Activated CD8-positive, alpha-beta memory T cell treated with anti-CD3 and anti-CD28 coated beads, Interleukin-2, amount 10 ng/mL, durations not matched to agents 7 days and 5 days (primary cell): Measurements from ENCODE around the gene PTPRN2. TPM values are rescaled to one million over a fixed set of nuclear protein-coding genes. Genes with fewer than 3 reads are reported as not detected.
"Not testable (repeated sequence)": the region's sequence is repeated elsewhere in the genome, so short reads cannot be mapped to it uniquely, and the experiment has no call there.

Source experiments
- ATAC-seq: fragments of 150-1000 bp; cut with Tn5 transposase; one replicate; pipeline ENCODE4 v1.10.0; 2021; ENCODE audit warnings: moderate library complexity
- CTCF ChIA-PET: fragments of 350-600 bp; sonication (Branson Sonifier 250); formaldehyde crosslinking; loops from one replicate; lab custom pipeline; 2021; ENCODE audit warnings: antibody characterized with exemption; lab: Charles Lee
- DNase-seq: peaks from one replicate; pipeline ENCODE4 v3.0.0-alpha.2; 2020
- H3K27ac Mint-ChIP-seq: one replicate; pipeline ENCODE4 v1.8.0; 2021; ENCODE audit warnings: mild to moderate bottlenecking, mixed read lengths
- H3K27me3 Mint-ChIP-seq: one replicate; pipeline ENCODE4 v1.8.0; 2021; ENCODE audit warnings: mixed read lengths
- H3K36me3 Mint-ChIP-seq: one replicate; pipeline ENCODE4 v1.8.0; 2021; ENCODE audit warnings: mild to moderate bottlenecking, mixed read lengths
- H3K4me1 Mint-ChIP-seq: one replicate; pipeline ENCODE4 v1.8.0; 2021; ENCODE audit warnings: mixed read lengths
- H3K4me3 Mint-ChIP-seq: one replicate; pipeline ENCODE4 v1.8.0; 2021; ENCODE audit warnings: mild to moderate bottlenecking, moderate library complexity, mixed read lengths
- H3K9me3 Mint-ChIP-seq: one replicate; pipeline ENCODE4 v1.8.0; 2022; ENCODE audit warnings: low read depth, mixed read lengths
- total RNA-seq, 2 experiments: library from RNA; stranded (reverse); gene quantifications; one replicate each; pipeline ENCODE4 v1.2.3, GENCODE V29; 2021

Gene PTPRN2
- total RNA-seq, 2 experiments from 2014 or later, result 3.2 to 5.7 TPM

DNA sequence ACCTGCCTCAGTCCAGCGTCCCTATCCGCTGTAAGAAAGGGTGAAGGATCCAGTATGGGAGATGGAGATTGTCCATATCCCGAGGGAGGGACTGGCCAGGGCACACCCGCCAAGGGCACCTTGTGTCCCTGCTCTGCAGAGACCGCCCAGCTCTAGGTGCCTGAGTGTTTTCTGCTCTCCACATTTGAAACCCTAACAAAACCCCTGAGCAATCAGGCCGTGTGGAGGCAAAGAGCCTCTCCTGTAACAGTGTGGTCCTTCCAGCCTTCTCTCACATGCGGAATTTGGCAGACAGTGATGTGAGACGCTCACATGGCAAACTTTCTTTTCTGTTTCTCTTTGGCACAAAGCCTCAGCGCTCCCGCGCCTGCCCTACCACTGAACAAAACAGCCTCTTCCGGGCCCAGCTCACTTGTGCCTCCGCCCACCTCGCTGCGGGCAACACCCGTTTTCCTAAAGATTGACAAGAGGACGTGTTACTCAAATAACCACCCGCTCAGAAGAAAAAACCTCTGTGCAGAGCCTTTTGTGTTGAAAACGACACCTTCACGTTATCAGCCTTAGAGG, 736.0 kb downstream of the PTPRN2 start:
- Mint-ChIP-seq H3K27me3 (no peaks in the 10 kb centered on the region), H3K4me1 (peaks cover 7% of the 10 kb centered on the region), H3K9me3 (no peaks in the 10 kb centered on the region), H3K36me3 (no peaks in the 10 kb centered on the region), H3K27ac (peak overlapping the region; percentile 69), H3K4me3 (peak overlapping the region; percentile 39)
- CTCF ChIA-PET, result no interaction called here
- DNase-seq (peak; percentile 88), ATAC-seq (peak; percentile 98)

DNA sequence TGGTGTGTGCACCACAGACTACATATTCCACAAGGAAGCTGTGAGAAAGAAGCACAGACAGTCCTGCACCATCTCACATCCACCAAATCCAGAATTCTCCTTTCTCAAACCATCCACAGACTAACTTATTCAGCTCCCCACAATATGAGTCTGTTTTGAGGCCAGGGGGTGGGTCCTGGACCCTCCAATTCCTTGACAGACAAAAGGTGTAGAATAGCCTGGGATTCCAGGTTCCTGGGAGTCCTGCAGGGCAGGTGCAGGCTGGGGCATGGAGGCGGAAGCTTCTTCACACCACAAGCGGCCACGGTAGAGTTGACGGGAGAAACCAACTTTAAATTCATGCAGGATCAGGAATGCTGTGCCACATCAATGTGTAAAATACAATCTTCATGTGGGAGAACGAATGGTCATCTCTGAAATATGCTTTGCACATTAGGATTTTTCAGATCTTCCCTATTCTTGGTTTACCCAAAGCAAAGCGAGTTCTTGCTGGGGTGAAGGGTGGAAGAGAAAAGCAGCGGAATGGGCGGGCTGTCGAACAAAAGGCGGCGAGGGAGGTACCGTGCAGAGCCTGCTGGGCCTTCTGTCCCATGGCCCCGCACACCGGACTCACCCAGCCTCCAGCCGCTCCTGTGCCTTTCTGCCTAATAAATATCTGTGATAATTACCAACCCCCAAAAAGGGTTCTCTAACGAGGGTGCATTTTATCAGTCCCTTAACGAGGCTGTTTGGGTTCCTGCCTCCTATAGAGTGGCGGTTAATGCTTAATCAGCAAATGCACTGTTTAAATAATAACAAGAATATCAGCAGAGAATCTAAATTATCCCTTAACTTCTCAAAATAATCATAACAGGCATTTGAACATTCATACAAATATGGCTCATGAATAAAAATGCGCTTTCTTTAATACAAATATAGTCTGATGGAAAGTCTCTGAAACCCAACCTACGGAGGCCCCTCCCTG, 736.9 kb downstream of the PTPRN2 start:
- DNase-seq, result no peak
- Mint-ChIP-seq H3K9me3 (no peaks in the 10 kb centered on the region), H3K4me1 (peaks cover 7% of the 10 kb centered on the region), H3K4me3 (no peak overlapping the region), H3K27ac (no peak overlapping the region), H3K27me3 (no peaks in the 10 kb centered on the region), H3K36me3 (no peaks in the 10 kb centered on the region)
- CTCF ChIA-PET, result no interaction called here
- no peak for ATAC-seq

DNA sequence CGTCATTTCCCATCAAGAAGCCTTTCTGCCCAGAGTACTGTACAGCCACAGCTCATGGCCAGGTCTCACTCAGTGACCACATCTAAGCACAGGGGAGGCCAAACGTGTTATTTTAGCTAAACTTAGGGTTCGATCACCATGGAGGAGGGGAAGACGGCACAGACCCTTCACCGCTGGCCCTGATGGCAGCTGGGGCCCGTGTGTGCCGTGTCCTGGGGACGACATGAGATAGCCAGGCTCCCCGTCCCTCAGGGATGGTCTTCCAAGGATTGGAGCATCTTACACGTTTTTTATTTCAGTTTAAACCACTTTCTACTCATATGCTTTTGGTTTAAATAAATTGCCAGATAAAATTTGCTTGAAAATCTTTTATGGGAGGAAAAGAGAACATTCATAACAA, 737.9 kb downstream of the PTPRN2 start:
- Mint-ChIP-seq H3K36me3 (no peaks in the 10 kb centered on the region), H3K4me3 (no peak overlapping the region), H3K27me3 (no peaks in the 10 kb centered on the region), H3K9me3 (no peaks in the 10 kb centered on the region), H3K27ac (no peak overlapping the region), H3K4me1 (peaks cover 7% of the 10 kb centered on the region)
- no peak for ATAC-seq
- DNase-seq, result no peak
- CTCF ChIA-PET, result no interaction called here

GRCh38 chr7:157849341-157849596, 738.4 kb downstream of the PTPRN2 start:
- Mint-ChIP-seq H3K36me3 (no peaks in the 10 kb centered on the region), H3K27me3 (no peaks in the 10 kb centered on the region), H3K27ac (no peak overlapping the region), H3K4me1 (peaks cover 7% of the 10 kb centered on the region), H3K4me3 (no peak overlapping the region), H3K9me3 (no peaks in the 10 kb centered on the region)
- ATAC-seq, result no peak
- CTCF ChIA-PET, result no interaction called here
- no peak for DNase-seq

- Mint-ChIP-seq H3K27me3 (no peaks in the 10 kb centered on the region), H3K4me3 (no peak overlapping the region), H3K36me3 (no peaks in the 10 kb centered on the region), H3K9me3 (no peaks in the 10 kb centered on the region), H3K27ac (no peak overlapping the region), H3K4me1 (peaks cover 7% of the 10 kb centered on the region)
- no peak for DNase-seq
- CTCF ChIA-PET, result no interaction called here
- ATAC-seq, result no peak
These were observed 738.9 kb downstream of the PTPRN2 start for GRCh38 chr7:157848508-157849340.

- DNase-seq, H3K36me3 Mint-ChIP-seq, H3K9me3 Mint-ChIP-seq, H3K4me3 Mint-ChIP-seq, H3K4me1 Mint-ChIP-seq, CTCF ChIA-PET, H3K27ac Mint-ChIP-seq, H3K27me3 Mint-ChIP-seq, ATAC-seq: not testable (repeated sequence)
These were observed 739.7 kb downstream of the PTPRN2 start for GRCh38 chr7:157847756-157848487.

GRCh38 chr7:157846746-157847145, 740.9 kb downstream of the PTPRN2 start:
- ATAC-seq, CTCF ChIA-PET, H3K27ac Mint-ChIP-seq, H3K4me1 Mint-ChIP-seq, H3K27me3 Mint-ChIP-seq, H3K36me3 Mint-ChIP-seq, H3K9me3 Mint-ChIP-seq, H3K4me3 Mint-ChIP-seq, DNase-seq: not testable (repeated sequence)

GRCh38 chr7:157846271-157846670, 741.4 kb downstream of the PTPRN2 start:
- H3K4me3 Mint-ChIP-seq, result no peak overlapping the region
- H3K27ac Mint-ChIP-seq, result no peak overlapping the region
- DNase-seq (no peak), ATAC-seq (no peak)
- no peaks in the 10 kb centered on the region for H3K27me3 Mint-ChIP-seq
- peaks cover under 1% of the 10 kb centered on the region for H3K4me1 Mint-ChIP-seq
- CTCF ChIA-PET, result no interaction called here
- H3K9me3 Mint-ChIP-seq, result no peaks in the 10 kb centered on the region
- H3K36me3 Mint-ChIP-seq, result no peaks in the 10 kb centered on the region

DNA sequence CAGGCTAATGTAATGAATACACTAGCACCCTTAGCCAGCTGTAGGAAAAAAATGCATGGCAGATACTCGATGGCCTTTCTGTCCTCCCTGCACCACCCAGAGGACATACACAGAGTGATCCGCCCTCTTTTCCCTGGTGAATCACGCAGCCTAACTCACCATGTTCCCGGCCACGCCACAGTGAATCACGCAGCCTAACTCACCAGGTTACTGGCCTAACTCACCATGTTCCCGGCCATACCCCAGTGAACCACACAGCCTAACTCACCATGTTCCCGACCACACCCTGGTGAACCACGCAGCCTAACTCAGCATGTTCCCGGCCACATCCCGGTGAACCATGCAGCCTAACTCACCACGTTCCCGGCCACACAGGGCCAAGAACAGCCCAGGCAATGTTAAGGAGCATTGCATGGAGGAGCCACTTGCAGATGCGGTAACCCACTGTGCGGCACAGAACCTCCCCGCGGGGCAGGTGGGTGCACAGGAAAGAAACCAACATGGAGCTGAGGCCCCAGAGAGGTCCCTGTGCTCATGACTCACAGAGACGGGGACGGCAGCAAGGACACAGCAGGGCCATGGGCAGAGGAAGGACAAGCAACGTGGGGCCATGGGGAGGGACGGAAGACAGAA, 742.3 kb downstream of the PTPRN2 start:
- DNase-seq (no peak), ATAC-seq (no peak)
- Mint-ChIP-seq H3K9me3 (no peaks in the 10 kb centered on the region), H3K4me3 (no peak overlapping the region), H3K27me3 (no peaks in the 10 kb centered on the region), H3K36me3 (no peaks in the 10 kb centered on the region), H3K4me1 (no peaks in the 10 kb centered on the region), H3K27ac (no peak overlapping the region)
- CTCF ChIA-PET, result no interaction called here

- Mint-ChIP-seq H3K27ac (no peak overlapping the region), H3K9me3 (no peaks in the 10 kb centered on the region), H3K4me3 (no peak overlapping the region), H3K27me3 (no peaks in the 10 kb centered on the region), H3K4me1 (no peaks in the 10 kb centered on the region), H3K36me3 (no peaks in the 10 kb centered on the region)
- DNase-seq (no peak), ATAC-seq (no peak)
- CTCF ChIA-PET, result no interaction called here
These were observed 743.0 kb downstream of the PTPRN2 start for GRCh38 chr7:157844611-157845010.

- Mint-ChIP-seq H3K9me3 (no peaks in the 10 kb centered on the region), H3K36me3 (no peaks in the 10 kb centered on the region)
These were observed 743.5 kb downstream of the PTPRN2 start for GRCh38 chr7:157844141-157844540.

GRCh38 chr7:157843336-157844140, 744.1 kb downstream of the PTPRN2 start:
- CTCF ChIA-PET, result no interaction called here
- no peaks in the 10 kb centered on the region for H3K9me3 Mint-ChIP-seq
- ATAC-seq, result no peak

More at GRCh38 chr7:157844141-157844540, 743.5 kb downstream of the PTPRN2 start:
- no peak for DNase-seq
- CTCF ChIA-PET, result no interaction called here
- Mint-ChIP-seq H3K27ac (no peak overlapping the region), H3K4me1 (no peaks in the 10 kb centered on the region), H3K4me3 (no peak overlapping the region), H3K27me3 (no peaks in the 10 kb centered on the region)
- no peak for ATAC-seq

More at GRCh38 chr7:157843336-157844140, 744.1 kb downstream of the PTPRN2 start:
- DNase-seq, result no peak
- H3K4me3 Mint-ChIP-seq, result no peak overlapping the region
- no peaks in the 10 kb centered on the region for H3K36me3 Mint-ChIP-seq
- H3K4me1 Mint-ChIP-seq, result no peaks in the 10 kb centered on the region
- H3K27me3 Mint-ChIP-seq, result no peaks in the 10 kb centered on the region
- no peak overlapping the region for H3K27ac Mint-ChIP-seq
